ENCODE results near the gene POU2F1.
"Not testable (repeated sequence)": the region's sequence is repeated elsewhere in the genome, so short reads cannot be mapped to it uniquely, and the experiment has no call there.

The POU2F1 gene

GRCh38 chr1:167229719-167230385 lies 9.2 kb downstream of the POU2F1 start:
- in situ Hi-C loops (cut with HindIII; ENCODE audit: low sequenced_read_pairs), result no loop called here

- in situ Hi-C loops (cut with HindIII; ENCODE audit: low sequenced_read_pairs), result no loop called here
Observed at GRCh38 chr1:167230437-167230836, 9.8 kb downstream of the POU2F1 start.

DNA sequence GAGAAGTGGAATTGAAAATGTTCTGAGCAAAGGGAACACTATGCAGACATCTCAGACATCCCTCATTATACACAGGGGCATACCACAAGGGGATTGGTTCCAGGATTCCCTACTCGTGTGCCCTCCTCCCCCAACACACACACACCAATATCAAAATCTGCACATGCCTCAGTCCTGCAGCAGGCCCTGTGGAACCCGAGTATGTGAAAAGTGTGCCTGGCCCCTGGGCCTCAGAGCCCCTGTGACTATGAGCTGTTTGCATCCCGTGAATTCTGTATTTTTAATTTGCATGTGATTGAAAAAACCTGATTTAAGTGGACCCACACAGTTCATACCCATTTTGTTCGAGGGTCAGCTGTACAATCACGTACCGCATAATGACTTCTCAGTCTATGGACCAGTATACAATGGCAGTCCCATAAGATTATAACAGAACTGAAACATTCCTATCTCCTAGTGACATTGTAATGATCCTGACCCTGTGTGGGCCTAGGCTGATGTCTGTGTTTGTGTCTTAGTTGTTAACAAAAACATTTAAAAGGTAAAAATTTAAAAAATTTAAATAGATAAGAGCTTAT lies 11.3 kb downstream of the POU2F1 start:
- in situ Hi-C loops (cut with HindIII; ENCODE audit: low sequenced_read_pairs), result no loop called here

- in situ Hi-C loops (cut with HindIII; ENCODE audit: low sequenced_read_pairs), result no loop called here
Observed at GRCh38 chr1:167232801-167233200, 12.1 kb downstream of the POU2F1 start.

GRCh38 chr1:167233373-167233772 lies 12.7 kb downstream of the POU2F1 start:
- in situ Hi-C loops (cut with HindIII; ENCODE audit: low sequenced_read_pairs), result no loop called here

- in situ Hi-C loops (cut with HindIII; ENCODE audit: low sequenced_read_pairs), result loop anchor here (5.0 kb wide), 1 partner anchor 70 kb away; no protein-coding TSS in a partner anchor
Observed at GRCh38 chr1:167237000-167237399, 16.3 kb downstream of the POU2F1 start.

DNA sequence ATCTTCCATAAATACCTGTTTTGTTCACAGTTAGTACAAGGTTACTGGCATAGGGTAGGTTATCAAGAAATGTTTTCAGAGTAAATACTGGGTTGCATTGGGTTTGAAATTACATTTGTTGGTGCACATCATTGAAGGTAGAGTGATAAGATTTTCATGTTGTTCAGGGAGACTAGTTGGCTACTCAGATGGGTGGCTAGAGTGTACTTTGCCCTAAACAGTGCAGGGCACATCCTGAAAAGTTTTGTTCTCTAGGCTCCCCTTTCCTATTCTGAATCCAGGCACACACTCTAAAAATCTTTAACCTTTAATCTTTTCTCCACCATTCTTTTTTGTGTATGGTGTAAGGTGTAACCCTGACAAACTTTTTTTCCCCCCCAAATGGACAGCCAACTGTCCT lies 18.0 kb downstream of the POU2F1 start:
- in situ Hi-C loops (cut with HindIII; ENCODE audit: low sequenced_read_pairs), result loop anchor here (5.0 kb wide), 1 partner anchor 69 kb away; no protein-coding TSS in a partner anchor

DNA sequence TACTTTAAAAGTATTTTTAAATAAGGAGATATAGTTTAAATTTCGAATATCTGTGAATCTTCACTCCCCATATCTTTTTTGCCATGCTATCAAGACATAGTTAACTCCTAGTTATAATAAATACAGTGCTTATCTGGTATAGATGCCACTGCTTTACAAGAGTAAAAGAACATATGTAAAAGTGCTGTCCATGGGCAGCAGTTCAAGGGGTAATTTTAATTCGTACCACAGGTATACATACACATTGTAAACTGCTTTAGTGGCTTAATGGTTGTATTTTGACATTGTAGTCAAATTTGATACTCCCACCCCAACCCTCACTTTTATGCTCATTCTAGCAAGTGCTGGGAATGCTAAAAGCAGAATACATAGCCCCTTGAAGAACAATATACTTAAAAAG lies 18.6 kb downstream of the POU2F1 start:
- in situ Hi-C loops (cut with HindIII; ENCODE audit: low sequenced_read_pairs), result loop anchor here (5.0 kb wide), 1 partner anchor 68 kb away; no protein-coding TSS in a partner anchor

GRCh38 chr1:167244244-167244643 lies 23.6 kb downstream of the POU2F1 start:
- in situ Hi-C loops (cut with HindIII; ENCODE audit: low sequenced_read_pairs), result no loop called here

DNA sequence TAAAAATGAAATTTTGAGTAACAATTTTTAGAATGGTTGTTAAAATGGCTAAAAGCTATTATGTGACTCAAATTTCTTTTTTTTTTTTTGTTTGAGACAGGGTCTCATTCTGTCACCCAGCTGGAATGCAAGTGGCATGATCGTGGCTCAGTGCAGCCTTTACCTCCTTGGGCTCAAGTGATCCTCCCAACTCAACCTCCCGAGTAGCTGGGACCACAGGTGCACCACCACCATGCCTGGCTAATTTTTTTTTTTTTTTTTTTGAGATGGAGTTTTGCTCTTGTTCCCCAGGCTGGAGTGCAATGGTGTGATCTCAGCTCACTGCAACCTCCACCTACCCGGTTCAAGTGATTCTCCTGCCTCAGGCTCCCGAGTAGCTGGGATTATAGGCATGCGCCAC lies 24.5 kb downstream of the POU2F1 start:
- in situ Hi-C loops (cut with HindIII; ENCODE audit: low sequenced_read_pairs), result not testable (repeated sequence)

DNA sequence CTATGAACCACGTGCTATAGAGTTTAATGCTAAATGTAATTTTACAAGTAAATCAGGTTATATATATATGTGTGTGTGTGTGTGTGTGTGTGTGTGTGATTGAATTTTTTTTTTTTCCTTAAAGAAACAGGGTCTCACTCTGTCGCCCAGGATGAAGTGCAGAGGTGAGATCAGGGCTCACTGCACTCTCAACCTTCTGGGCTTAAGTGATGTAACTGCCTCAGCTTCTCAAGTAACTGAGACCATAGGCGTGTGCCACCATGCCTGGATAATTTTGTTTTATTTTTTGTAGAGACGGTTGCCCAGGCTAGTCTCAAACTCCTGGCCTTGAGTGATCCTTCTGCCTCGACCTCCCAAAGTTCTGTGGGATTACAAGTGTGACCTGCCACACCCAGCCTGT lies 26.3 kb downstream of the POU2F1 start:
- in situ Hi-C loops (cut with HindIII; ENCODE audit: low sequenced_read_pairs), result no loop called here

DNA sequence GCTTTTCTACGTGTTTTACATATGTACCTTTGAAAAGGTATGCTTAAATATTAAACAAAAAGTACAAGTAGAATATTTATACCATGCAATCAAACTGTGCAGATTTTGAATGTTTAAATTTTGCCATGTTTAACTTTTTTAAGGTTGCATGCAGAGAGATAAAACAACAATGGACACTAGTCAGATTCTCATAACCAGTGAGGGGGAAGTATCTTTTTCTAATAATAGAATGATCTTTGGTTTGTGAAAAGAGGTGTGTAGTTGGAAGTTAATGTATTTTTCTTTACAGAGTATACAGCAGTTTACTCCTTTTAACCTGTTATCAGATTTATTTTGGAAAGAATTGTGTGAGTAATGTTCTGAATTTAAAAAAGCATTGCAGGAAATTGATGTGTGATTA lies 27.1 kb downstream of the POU2F1 start:
- in situ Hi-C loops (cut with HindIII; ENCODE audit: low sequenced_read_pairs), result no loop called here

DNA sequence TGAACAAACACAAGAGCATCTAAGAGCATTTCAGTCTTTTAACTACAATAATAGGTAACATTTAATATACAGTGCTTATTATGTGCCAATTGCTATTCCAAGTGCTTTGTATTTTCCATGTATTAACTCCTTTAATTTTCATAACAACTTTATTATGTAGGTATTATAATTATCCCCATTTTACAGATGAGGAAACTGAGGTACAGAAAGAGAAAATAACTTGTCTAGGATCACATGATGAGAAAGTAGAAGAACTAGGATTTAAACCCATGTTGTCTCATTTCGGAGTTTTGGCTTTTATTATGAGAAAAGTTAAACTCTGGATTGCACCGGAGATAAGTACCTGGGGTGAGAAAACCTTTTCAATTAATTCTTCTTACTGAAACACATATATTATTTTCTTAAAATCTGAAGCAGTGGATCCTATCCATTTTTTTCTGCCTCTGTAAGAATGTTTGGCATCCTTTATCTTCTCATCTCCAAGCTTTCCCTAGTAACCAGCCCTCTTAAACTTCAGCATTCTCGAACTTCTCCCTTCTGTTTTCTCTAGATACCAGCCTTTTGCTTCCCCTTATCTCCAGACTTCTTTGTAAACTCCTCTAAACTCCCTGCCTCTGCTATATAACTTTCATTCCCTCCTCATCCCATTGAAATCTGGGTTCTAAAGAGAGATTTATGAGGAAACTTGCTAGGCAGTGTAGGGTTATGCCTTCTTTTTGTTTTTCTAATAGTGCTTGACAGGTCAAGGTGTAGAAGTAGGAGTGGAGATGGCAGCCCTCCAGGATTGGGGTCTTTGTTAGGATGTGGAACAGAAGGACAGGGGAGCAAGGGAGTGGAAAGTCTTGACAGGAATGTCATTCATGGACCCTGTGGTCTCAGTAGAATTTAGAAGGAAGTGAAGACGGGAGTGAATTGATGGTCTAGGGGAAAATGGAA lies 28.3 kb downstream of the POU2F1 start:
- in situ Hi-C loops (cut with HindIII; ENCODE audit: low sequenced_read_pairs), result no loop called here

GRCh38 chr1:167249702-167250101 lies 29.0 kb downstream of the POU2F1 start:
- in situ Hi-C loops (cut with HindIII; ENCODE audit: low sequenced_read_pairs), result no loop called here

DNA sequence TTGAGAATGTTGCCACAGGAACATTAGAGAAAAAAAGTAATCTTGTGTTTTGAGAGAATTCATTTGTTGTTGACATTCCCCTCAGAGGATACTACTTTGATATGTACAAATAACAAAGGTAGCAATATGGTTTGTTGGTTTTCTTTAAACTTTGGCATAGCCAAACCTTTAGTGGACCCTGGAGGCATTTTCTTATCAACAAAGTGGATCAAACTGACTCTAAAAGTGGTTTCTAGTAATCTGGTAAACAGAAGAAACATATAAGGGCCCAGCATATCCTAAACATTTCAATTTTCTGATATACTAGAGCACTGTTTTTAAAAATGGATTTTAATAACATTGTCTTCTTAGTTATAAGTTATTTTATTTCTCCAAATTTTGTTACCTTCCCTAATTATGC lies 29.8 kb downstream of the POU2F1 start:
- in situ Hi-C loops (cut with HindIII; ENCODE audit: low sequenced_read_pairs), result no loop called here

DNA sequence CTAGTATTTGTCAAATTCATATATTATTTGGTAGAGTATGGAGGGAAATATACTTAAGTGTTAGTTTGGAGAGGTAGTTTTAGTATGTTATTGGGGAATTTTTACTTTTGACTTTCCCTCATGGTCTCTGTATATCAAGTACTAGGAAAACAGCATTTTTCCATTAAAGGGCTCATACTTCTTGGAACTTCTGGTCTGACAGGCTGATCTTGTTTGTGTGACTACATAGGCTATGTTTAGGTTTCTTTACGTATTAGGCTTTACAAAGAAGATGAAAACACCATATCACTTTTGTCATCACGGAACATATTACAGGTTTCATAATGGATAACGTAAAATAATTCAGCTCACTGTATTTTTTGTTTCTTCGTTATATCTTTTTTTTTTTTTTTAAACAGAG lies 30.8 kb downstream of the POU2F1 start:
- in situ Hi-C loops (cut with HindIII; ENCODE audit: low sequenced_read_pairs), result no loop called here

- in situ Hi-C loops (cut with HindIII; ENCODE audit: low sequenced_read_pairs), result no loop called here
Observed at GRCh38 chr1:167252986-167253385, 32.3 kb downstream of the POU2F1 start.

DNA sequence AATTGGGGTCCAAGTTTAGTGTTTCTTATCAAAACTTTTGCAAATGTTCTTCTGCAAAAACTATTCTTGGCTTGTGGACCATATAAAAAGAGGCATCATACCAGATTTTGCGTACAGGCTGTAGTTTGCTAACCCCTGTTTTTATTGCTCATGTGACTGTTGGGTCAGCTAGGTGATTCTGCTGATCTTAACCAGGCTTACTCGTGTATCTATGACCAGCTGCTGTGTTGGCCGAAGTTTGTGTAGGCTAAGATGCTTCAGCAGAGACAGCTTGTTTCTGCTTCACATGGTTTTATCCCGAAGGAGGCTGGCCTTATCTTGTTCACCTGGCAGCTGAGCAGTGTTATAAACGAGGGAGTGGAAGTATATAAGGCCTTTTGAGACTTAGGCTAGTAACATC lies 38.2 kb downstream of the POU2F1 start:
- in situ Hi-C loops (cut with HindIII; ENCODE audit: low sequenced_read_pairs), result no loop called here

GRCh38 chr1:167262836-167263235 lies 42.1 kb downstream of the POU2F1 start:
- in situ Hi-C loops (cut with HindIII; ENCODE audit: low sequenced_read_pairs), result loop anchor here (10.0 kb wide), 1 partner anchor 132 kb away; no protein-coding TSS in a partner anchor

DNA sequence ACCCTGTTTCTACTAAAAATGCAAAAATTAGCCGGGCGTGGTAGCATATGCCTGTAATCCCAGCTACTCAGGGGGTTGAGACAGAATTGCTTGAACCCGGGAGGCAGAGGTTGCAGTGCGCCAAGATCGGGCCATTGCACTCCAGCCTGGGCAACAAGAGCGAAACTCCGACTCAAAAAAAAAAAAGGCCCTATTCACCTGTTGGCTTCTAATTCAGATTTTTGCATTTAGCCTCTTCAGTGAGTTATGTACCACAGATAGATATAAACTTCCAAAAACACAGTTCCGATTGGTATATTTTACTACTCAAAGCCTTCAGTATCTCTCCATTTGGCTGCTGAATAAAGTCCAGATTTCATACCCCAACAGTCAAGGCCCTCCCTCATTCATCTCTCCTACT lies 42.7 kb downstream of the POU2F1 start:
- in situ Hi-C loops (cut with HindIII; ENCODE audit: low sequenced_read_pairs), result loop anchor here (10.0 kb wide), 1 partner anchor 131 kb away; no protein-coding TSS in a partner anchor

DNA sequence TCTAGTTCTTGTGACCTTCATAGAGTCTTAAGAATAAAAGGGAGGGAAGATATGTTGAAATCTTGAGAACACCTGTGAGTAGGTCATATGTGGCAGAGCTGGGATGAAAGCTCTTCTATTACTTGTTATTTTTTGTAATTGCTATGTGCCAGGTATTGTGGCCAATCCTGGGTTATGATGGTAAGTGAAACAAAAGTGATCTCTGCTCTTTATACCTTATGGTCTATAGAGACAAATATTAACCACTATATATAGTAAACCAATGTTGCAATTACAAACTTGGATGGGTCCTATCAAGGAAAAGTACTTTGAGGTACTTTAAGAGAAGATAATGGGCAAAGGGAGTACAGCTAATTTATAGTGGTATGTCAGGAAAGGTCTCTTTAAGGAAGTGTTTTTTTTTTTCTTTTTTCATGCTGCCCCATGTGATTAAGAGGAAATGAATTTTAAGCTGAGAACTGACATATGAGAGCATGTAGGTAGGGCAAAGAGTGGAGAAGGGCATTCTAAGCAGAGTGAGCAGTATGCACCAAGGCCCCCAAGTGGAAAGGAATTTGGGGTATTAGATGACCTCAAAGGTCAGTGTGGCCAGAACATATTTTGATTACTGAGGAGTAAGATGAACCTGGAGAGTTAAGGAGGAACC lies 43.3 kb downstream of the POU2F1 start:
- in situ Hi-C loops (cut with HindIII; ENCODE audit: low sequenced_read_pairs), result loop anchor here (10.0 kb wide), 1 partner anchor 131 kb away; no protein-coding TSS in a partner anchor
